CD4-positive, alpha-beta T cell (primary cell): Measurements from ENCODE around the gene POU2F1. TPM values are rescaled to one million over a fixed set of nuclear protein-coding genes. Genes with fewer than 3 reads are reported as not detected.

Experiments used
- ATAC-seq: fragments of 200-7000 bp; cut with Tn5 transposase; one replicate; pipeline ENCODE4 v1.10.0; 2022; ENCODE audit warnings: mild to moderate bottlenecking; ENCODE audit not compliant: poor library complexity
- CTCF ChIA-PET: fragments of 350-600 bp; sonication (Branson Sonifier 250); formaldehyde crosslinking; loops from one replicate; lab custom pipeline; 2021; ENCODE audit warnings: antibody characterized with exemption, inconsistent platforms; lab: Charles Lee
- POLR2A ChIA-PET: fragments of 350-600 bp; sonication (Branson Sonifier 250); formaldehyde crosslinking; loops from one replicate; lab custom pipeline; 2021; ENCODE audit warnings: antibody characterized with exemption, inconsistent platforms; lab: Charles Lee
- DNase-seq, 14 experiments: peaks; one replicate each; pipeline ENCODE4 v3.0.0-alpha.2; 2013 to 2020; ENCODE audit warnings: mixed read lengths in 2 of 14
- H3K27ac ChIP-seq, 2 donors: one replicate each; pipeline versions ENCODE4 v1.5.1 to v1.7.0; 2013; ENCODE audit warnings: low read length in 2 of 2, low read depth in 1 of 2, mild to moderate bottlenecking in 1 of 2
- H3K27me3 ChIP-seq, 2 experiments: 1 replicate in 1 of 2; 2 replicates in 1 of 2; pipeline versions ENCODE4 v1.6.1 to v1.7.0; 2013; ENCODE audit warnings: low read length in 2 of 2, control low read depth in 1 of 2, mild to moderate bottlenecking in 1 of 2, moderate library complexity in 1 of 2; ENCODE audit not compliant: insufficient read depth in 2 of 2, control insufficient read depth in 1 of 2
- H3K36me3 ChIP-seq: one replicate; pipeline ENCODE4 v1.6.1; 2013; ENCODE audit warnings: low read length, control low read depth; ENCODE audit not compliant: insufficient read depth
- H3K4me1 ChIP-seq: one replicate; pipeline ENCODE4 v1.6.1; 2013; ENCODE audit warnings: low read length, control low read depth; ENCODE audit not compliant: insufficient read depth
- H3K4me3 ChIP-seq: one replicate; pipeline ENCODE4 v1.5.1; 2013; ENCODE audit warnings: mild to moderate bottlenecking, low read length, moderate library complexity
- H3K9me3 ChIP-seq, 2 experiments: 1 replicate in 1 of 2; 2 replicates in 1 of 2; pipeline versions ENCODE4 v1.6.1 to v1.7.0; 2013; ENCODE audit warnings: low read length in 2 of 2, mild to moderate bottlenecking in 2 of 2, control low read depth in 1 of 2, moderate library complexity in 1 of 2; ENCODE audit not compliant: control insufficient read depth in 1 of 2, insufficient read depth in 1 of 2
- H3K27ac Mint-ChIP-seq: one replicate; pipeline ENCODE4 v1.8.0; 2020; ENCODE audit warnings: mixed read lengths
- H3K27me3 Mint-ChIP-seq: one replicate; pipeline ENCODE4 v1.8.0; 2021; ENCODE audit warnings: mixed read lengths
- H3K36me3 Mint-ChIP-seq: one replicate; pipeline ENCODE4 v1.8.0; 2021; ENCODE audit warnings: low read depth, mixed read lengths
- H3K4me1 Mint-ChIP-seq: one replicate; pipeline ENCODE4 v1.8.0; 2021; ENCODE audit warnings: low read depth, mixed read lengths
- H3K4me3 Mint-ChIP-seq: one replicate; pipeline ENCODE4 v1.8.0; 2020; ENCODE audit warnings: mild to moderate bottlenecking, mixed read lengths
- H3K9me3 Mint-ChIP-seq: one replicate; pipeline ENCODE4 v1.8.0; 2020; ENCODE audit warnings: mixed read lengths
- intact Hi-C, 2 experiments: fragments of 100-400 bp; cut with DNase I in 1 of 2; cut with micrococcal nuclease in 1 of 2; formaldehyde crosslinking; loops; one replicate each; pipeline versions ENCODE4 v1.15.1 to v1.9.0; 2023 to 2025; cut with DNase I, micrococcal nuclease
- total RNA-seq, 174 experiments: library from RNA in 2 of 174; stranded (reverse) in 2 of 174; gene quantifications; one replicate each; pipeline ENCODE4 v1.2.3 and lab custom pipeline; 2021 to 2026
- TF ChIP-seq, protein P1 (sequence below): fragments of 200-600 bp; IDR thresholded peaks from one replicate; pipeline ENCODE4 v1.8.0; 2022; ENCODE audit warnings: antibody characterized with exemption, mild to moderate bottlenecking

POU2F1 gene
- total RNA-seq, 2 experiments from 2014 or later: 27.0 to 28.6 TPM

DNA sequence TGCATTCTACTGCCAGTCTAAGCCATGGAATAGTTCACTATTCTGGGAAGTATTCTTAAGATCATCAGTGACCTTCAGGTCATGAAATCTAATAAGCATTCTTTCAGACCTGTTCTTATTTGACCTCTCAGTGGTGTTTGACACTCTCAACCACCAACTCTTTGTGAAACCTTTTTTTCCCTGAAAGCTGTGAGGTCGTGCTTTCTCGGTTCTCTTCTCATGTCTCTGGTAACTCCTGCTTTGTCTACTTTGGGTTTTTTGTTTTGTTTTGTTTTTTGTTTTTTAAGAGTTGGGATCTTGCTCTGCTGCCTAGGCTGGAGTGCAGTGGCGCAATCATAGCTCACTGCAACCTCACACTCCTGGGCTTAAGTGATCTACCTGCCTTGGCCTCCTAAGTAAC lies 56.3 kb downstream of the POU2F1 start:
- ATAC-seq (no peak), DNase-seq (no peak)
- H3K36me3 ChIP-seq: no peaks in the 10 kb centered on the region
- ChIA-PET POLR2A (no interaction called here), CTCF (no interaction called here)
- no peaks in the 10 kb centered on the region for H3K27me3 ChIP-seq
- no peaks in the 10 kb centered on the region for H3K4me1 ChIP-seq
- Mint-ChIP-seq H3K36me3 (no peaks in the 10 kb centered on the region), H3K4me1 (peaks cover 74% of the 10 kb centered on the region), H3K27ac (no peak overlapping the region), H3K4me3 (no peak overlapping the region), H3K27me3 (no peaks in the 10 kb centered on the region), H3K9me3 (no peaks in the 10 kb centered on the region)
- intact Hi-C loops: no loop called here
- no peak overlapping the region for H3K27ac ChIP-seq
- TF ChIP-seq, protein P1, sequence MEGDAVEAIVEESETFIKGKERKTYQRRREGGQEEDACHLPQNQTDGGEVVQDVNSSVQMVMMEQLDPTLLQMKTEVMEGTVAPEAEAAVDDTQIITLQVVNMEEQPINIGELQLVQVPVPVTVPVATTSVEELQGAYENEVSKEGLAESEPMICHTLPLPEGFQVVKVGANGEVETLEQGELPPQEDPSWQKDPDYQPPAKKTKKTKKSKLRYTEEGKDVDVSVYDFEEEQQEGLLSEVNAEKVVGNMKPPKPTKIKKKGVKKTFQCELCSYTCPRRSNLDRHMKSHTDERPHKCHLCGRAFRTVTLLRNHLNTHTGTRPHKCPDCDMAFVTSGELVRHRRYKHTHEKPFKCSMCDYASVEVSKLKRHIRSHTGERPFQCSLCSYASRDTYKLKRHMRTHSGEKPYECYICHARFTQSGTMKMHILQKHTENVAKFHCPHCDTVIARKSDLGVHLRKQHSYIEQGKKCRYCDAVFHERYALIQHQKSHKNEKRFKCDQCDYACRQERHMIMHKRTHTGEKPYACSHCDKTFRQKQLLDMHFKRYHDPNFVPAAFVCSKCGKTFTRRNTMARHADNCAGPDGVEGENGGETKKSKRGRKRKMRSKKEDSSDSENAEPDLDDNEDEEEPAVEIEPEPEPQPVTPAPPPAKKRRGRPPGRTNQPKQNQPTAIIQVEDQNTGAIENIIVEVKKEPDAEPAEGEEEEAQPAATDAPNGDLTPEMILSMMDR: no peak
- no peaks in the 10 kb centered on the region for H3K9me3 ChIP-seq
- H3K4me3 ChIP-seq: no peak overlapping the region

DNA sequence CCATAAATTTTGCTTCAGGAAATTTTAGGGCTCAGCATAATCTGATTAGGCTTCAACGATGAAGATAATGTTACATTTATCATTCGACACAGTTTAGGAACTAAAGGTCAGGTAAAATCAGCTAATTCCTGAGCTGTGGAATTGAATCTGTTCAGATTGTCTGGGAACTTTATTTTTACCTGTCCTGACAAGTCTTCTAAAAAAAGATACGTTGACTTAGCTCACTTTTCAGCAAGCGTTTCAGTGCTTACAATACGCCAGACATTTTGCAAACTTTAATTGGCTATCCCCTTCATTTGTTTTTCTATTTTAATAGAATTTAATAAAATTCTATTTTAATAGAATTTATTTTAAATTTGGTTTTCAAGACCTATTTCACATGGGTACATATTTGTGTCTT lies 57.8 kb downstream of the POU2F1 start:
- ChIA-PET POLR2A (no interaction called here), CTCF (interaction anchor here (1.3 kb wide), 1 partner anchor 11 kb away, joined by 4 read pairs; no protein-coding TSS in a partner anchor)
- H3K36me3 ChIP-seq: no peaks in the 10 kb centered on the region
- Mint-ChIP-seq H3K27me3 (no peaks in the 10 kb centered on the region), H3K4me3 (no peak overlapping the region), H3K9me3 (no peaks in the 10 kb centered on the region), H3K4me1 (peaks cover 69% of the 10 kb centered on the region), H3K27ac (no peak overlapping the region), H3K36me3 (no peaks in the 10 kb centered on the region)
- TF ChIP-seq, protein P1: no peak
- H3K27me3 ChIP-seq: no peaks in the 10 kb centered on the region
- H3K4me1 ChIP-seq: no peaks in the 10 kb centered on the region
- H3K27ac ChIP-seq: no peak overlapping the region
- intact Hi-C loops: no loop called here
- ATAC-seq: no peak
- no peaks in the 10 kb centered on the region for H3K9me3 ChIP-seq
- no peak for DNase-seq
- H3K4me3 ChIP-seq: no peak overlapping the region

DNA sequence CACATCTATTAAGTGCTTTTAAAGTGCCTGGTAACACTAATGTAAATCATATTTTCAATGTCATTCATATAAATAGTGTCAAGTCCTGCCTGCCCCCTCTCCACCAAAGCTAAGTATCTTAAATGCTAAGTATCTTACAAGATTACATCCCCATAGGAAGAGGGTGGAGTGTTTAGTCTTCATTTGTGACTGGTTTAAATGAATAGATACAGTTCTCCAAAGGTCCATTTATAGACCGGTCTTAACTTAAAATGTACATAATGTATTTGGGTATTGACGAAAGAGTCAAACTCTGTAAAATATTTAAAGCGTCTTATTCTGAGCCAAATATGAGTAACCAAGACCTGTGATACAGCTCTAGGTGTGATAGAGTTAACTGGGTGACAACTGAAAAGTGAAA lies 60.2 kb downstream of the POU2F1 start:
- peaks cover 58% of the 10 kb centered on the region for H3K4me1 Mint-ChIP-seq
- POLR2A ChIA-PET: no interaction called here
- ATAC-seq: no peak
- CTCF ChIA-PET: no interaction called here
- no peaks in the 10 kb centered on the region for H3K9me3 Mint-ChIP-seq
- H3K36me3 Mint-ChIP-seq: no peaks in the 10 kb centered on the region
- H3K4me3 Mint-ChIP-seq: no peak overlapping the region
- no peaks in the 10 kb centered on the region for H3K27me3 Mint-ChIP-seq
- TF ChIP-seq, protein P1: no peak
- Histone ChIP-seq H3K27me3 (no peaks in the 10 kb centered on the region), H3K9me3 (no peaks in the 10 kb centered on the region), H3K4me3 (no peak overlapping the region), H3K4me1 (no peaks in the 10 kb centered on the region), H3K27ac (no peak overlapping the region), H3K36me3 (no peaks in the 10 kb centered on the region)
- intact Hi-C loops: loop anchor here in 1 of 2 experiments (5.0 kb wide), 1 partner anchor 101 kb away; no protein-coding TSS in a partner anchor
- H3K27ac Mint-ChIP-seq: no peak overlapping the region
- DNase-seq: no peak
